ENCODE measurements around the gene SLC34A3. TPM values are rescaled to one million over a fixed set of nuclear protein-coding genes. Genes with fewer than 3 reads are reported as not detected.

Gene SLC34A3
- total RNA-seq, 4 donors from 2014 or later: not detected

DNA sequence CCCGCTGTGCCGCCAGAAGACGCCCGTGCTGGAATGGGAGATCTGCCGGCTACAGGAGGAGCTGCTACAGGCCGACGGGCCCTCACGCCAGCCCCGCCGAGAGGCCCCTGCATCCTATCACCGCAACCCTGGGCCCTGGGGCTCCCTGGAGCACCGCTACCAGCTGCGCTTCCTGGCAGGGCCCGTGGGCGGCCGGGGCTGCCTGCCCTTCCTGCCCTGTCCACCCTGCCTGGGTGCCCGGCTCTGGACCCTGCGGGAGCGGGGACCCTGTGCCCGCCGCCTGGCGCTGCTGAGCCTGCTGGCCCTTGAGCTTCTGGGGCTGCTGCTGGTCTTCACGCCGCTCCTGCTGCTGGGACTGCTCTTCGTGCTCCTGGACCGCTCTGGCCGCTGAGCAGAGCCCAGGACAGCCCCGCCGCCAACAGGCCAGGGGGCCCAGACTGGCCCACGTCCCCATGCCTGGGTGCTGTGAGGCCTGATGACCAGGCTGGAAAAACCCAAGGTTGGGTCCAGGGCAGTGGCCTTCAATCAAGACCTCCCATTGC, 12.4 kb upstream of the SLC34A3 start:
- DNase-seq (ENCODE audit: low spot score) (no peak), ATAC-seq (ENCODE audit: low FRiP score) (no peak)
- TF ChIP-seq, protein P1, sequence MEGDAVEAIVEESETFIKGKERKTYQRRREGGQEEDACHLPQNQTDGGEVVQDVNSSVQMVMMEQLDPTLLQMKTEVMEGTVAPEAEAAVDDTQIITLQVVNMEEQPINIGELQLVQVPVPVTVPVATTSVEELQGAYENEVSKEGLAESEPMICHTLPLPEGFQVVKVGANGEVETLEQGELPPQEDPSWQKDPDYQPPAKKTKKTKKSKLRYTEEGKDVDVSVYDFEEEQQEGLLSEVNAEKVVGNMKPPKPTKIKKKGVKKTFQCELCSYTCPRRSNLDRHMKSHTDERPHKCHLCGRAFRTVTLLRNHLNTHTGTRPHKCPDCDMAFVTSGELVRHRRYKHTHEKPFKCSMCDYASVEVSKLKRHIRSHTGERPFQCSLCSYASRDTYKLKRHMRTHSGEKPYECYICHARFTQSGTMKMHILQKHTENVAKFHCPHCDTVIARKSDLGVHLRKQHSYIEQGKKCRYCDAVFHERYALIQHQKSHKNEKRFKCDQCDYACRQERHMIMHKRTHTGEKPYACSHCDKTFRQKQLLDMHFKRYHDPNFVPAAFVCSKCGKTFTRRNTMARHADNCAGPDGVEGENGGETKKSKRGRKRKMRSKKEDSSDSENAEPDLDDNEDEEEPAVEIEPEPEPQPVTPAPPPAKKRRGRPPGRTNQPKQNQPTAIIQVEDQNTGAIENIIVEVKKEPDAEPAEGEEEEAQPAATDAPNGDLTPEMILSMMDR (IDR thresholded peaks at IDR 0.05): no peak

DNA sequence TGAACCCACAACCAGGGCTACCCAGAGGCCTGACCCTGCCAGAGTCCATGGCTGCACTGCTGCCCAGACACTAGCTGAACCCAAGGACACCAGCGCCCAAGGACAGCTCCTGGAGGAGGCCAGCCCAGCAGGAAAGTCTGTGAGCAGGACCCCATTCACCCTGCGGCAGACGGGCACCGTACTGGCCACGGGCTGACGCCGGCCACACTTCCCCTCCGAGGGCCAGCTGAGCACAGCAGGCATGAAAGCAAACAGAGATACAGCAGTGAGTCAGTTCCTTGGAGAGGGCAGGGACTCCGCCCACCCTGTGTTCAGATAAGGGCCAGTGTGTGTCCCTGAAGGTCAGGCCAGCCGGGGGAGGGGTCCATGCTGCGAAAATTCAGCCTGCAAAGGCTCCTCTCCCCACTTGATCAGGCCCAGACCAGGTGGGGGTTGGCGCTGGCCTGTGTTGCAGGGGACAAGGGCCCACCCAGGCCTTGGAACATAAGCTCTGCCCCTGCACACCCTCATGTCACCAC, 11.9 kb upstream of the SLC34A3 start:
- TF ChIP-seq, protein P1 (IDR thresholded peaks at IDR 0.05): no peak
- ATAC-seq (ENCODE audit: low FRiP score) (no peak), DNase-seq (ENCODE audit: low spot score) (no peak)

DNA sequence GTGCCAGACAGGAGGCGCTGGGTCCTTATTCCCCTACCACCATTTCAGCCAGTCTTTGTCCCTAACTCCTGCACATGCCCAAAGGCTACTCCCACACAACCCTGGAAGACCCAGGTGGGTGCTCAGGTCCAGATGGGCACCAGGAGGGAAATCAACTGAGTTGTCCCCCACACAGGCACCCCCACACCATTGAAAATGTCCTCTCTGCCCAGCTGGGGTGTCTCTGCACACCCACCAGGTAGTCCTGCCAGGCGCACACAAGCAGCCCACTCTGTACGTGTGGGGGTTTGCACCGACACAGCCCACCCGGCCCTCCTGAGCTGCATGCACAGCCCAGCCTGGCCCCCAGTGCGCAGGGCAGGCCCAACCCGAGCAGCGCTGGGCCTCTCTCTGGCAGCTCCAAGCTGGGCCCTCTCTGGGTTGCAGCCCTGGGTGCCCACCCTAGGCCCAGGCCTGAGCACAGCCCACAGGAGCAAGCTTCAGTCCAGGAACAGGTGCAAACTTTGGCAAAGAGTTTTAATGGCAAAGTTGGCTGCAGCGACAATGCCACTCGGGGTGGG, 10.9 kb upstream of the SLC34A3 start:
- DNase-seq (ENCODE audit: low spot score): no peak
- no peak for ATAC-seq (ENCODE audit: low FRiP score)
- TF ChIP-seq, protein P1 (IDR thresholded peaks at IDR 0.05): no peak

DNA sequence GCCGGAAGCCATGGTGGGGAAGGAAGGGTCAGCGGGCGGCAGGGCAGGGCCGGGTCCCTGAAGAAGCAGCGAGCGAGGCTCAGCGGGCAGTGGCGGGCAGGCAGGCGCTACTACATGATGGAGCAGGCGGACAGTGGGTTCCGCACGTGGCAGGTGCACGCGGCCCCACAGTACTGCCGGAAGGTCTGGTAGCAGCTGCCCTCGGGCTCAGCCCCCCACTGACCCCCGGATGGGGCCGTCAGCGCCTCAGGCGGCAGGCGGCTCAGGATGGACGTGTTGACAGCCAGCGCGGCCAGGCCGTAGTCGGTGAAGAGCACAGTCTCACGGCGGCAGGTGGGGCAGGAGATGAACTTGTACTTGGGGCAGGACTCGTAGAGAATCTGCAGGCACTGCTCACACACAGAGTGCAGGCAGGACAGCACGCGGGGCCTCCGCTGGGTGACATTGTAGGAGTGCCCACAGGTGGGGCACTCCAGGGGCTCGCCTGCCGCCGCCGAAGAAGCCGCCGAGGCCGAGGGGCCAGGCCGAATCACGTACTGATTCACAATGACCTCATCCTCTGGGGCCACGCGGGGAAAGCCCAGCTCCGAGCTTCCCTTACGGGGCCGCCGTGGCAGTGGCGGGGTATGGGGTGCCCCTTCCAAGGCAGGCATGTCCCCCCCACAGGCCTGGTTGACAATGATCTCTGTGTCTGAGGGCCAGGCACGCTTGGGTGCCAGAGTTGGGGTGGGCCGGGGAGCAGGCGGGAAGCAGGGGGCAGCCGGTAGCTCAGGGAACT, 10.2 kb upstream of the SLC34A3 start:
- DNase-seq (ENCODE audit: low spot score): no peak
- ATAC-seq (ENCODE audit: low FRiP score): no peak
- TF ChIP-seq, protein P1 (IDR thresholded peaks at IDR 0.05): no peak

DNA sequence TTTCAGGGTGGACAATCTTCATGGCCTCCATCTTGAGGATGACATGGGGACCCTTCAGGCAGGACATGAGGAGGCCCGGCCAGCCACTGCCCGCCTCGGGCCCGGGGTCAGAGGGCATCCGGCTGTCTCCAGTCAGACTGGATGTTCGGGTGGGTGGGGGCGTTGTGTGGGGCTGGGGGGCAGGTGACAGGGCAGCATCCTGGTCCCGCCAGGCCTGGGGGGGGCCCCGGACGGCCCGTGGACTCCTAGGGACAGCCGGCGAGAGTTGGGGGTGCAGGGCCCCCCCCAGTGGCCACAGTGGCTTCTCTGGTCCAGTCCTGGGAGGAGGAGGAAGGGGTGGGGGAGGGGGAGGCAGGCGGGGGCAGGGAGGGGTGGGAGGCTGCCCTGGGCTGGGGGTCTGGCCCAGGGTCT, 9.6 kb upstream of the SLC34A3 start:
- TF ChIP-seq, protein P1 (IDR thresholded peaks at IDR 0.05): no peak
- DNase-seq (ENCODE audit: low spot score): no peak
- ATAC-seq (ENCODE audit: low FRiP score): no peak

DNA sequence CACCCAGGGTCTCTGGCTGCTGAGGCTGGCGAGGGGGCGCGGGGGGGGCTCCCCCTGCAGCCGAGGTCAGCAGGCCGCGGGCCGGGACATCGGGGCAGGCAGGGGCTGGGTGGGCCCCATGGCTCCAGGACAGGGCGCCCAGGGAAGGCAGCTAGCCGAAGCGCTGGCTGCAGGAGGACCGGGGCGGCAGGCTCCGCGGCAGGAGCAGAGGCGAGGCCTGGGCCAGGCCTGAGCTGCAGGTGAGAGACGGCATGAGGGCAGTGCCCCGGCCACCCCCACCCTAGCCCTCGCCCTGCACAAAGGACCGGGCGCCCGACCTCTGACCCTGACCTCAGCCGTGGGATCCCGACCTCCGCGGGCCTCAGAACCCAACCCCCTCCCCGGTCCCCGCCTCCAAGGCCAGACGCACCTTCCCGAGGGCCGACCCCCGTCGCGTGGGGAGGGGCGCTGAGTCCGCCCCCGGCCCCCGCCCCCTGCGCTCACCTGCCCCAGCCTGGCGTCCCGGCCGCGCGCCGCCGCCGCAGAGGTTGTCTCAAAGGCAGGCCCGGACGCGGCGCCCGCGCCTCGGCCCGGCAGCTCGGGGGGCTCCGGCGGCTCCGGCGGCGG, 9.1 kb upstream of the SLC34A3 start:
- ATAC-seq (ENCODE audit: low FRiP score): no peak
- no peak for DNase-seq (ENCODE audit: low spot score)
- TF ChIP-seq, protein P1 (IDR thresholded peaks at IDR 0.05): no peak

Data from omental fat pad (tissue), 4 donors.